GM18951 (cell line): ENCODE data around the gene ERG.

ENCODE experiments used
- POLR2A ChIP-seq: IDR thresholded peaks from 4 replicates; pipeline ENCODE4 v1.6.1; 2011; ENCODE audit warnings: mild to moderate bottlenecking; ENCODE audit not compliant: insufficient read length, insufficient read depth; ENCODE audit errors: extremely low read depth
- in situ Hi-C: fragments of 300-500 bp; cut with MboI; formaldehyde crosslinking; loops from one replicate; pipeline ENCODE4 v1.12.0; 2022; ENCODE audit warnings: low sequenced_read_pairs, mixed read lengths, inconsistent platforms; ENCODE audit not compliant: unreplicated experiment

Gene ERG

DNA sequence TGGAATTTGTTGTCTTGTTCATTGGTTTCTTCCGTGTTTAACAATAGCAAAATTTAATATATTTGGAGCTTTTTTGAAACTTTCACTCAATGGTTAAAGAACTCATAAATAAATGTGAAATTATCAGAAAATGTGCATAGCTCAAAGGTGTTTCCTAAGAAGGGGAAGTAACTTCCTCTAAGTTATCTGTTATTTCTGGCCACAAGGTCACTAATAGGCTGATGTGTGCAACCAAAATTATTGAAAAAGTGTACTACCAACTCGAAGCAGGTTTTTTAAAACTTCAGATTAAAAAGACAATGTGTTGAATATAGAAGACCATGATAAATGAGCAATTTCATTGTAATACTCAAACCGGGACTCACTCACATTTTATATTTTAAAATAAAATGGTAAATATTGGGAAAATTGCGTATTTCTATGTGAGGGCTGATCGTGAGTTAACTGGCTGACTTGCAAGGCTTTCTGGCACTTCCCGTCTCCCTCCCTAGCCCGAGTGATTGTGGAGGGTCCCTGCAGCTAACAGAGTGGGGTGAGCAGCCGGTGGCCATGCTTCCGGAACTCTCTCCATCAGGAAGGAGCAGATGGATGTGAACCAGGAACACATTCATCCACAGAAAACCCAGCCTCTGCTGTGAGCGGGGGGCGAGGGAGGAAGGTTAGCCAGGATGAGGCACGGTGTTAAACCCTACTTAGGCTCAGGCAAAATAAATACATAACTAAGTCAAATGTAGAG, 96.9 kb downstream of the ERG start:
- in situ Hi-C loops: no loop called here
- no peak for TF ChIP-seq POLR2A

- no peak for TF ChIP-seq POLR2A
- in situ Hi-C loops: no loop called here
Measured at GRCh38 chr21:38400195-38400919, 97.9 kb downstream of the ERG start.

- no peak for TF ChIP-seq POLR2A
- in situ Hi-C loops: no loop called here
Measured at GRCh38 chr21:38399103-38399502, 99.2 kb downstream of the ERG start.

DNA sequence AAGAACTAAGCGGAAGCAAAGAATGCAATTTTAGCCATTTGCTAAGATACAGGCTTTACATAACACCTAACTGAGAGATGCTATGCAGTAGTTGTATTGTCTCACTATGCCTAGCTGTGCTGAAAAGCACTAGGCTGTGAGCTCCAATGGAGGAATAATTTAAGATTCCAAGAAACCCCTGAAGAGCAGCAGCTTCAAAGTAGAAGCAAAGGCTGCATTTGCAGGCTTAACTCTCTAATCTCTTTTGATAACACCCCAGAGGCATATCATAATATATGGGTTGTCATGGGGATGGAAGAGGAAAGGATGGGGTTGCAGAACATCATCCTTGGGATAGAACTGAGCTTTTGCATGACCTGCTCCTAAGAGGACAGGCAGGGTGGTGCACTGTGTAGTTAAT, 102.0 kb downstream of the ERG start:
- TF ChIP-seq POLR2A: no peak
- in situ Hi-C loops: no loop called here

DNA sequence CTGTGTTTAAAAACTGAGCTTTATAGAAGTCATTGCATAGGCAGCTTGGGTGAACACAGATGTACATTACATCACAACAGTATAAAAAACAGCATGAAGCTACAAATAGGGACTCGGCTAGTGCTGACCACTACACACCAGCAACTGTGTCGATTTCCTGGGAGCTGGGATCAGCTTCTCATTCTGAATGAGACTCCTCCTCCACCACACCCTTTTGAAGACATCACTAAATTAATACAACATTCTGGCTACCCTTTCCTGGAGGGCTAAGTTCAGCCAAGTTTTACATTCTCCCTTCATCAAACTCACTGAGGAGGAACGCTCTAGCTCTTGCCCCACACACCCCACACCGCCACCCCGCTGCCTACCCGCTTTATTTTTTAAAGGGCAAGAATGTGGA, 102.7 kb downstream of the ERG start:
- in situ Hi-C loops: no loop called here
- no peak for TF ChIP-seq POLR2A

DNA sequence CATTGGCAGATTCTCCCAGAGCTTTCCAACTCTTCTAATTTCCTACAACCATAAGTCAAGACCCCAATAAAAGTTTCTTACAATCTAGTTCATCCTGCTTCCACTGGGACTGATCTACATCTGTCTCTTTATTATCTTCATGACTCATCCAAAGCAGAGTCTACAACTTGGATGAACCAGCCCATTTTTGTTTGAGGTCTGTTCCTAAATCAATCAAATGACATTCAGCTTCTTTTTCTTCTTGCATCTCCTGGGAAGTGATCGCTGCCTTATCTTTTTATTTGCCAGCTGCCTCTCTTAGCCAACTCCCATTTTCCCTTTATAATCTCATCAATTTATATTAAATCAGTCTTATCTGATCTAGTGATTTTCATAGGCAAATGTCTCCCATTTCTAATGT, 105.6 kb downstream of the ERG start:
- in situ Hi-C loops: no loop called here

GRCh38 chr21:38389896-38390295, 108.4 kb downstream of the ERG start:
- TF ChIP-seq POLR2A: no peak
- in situ Hi-C loops: no loop called here

More for the DNA sequence above, 105.6 kb downstream of the ERG start:
- TF ChIP-seq POLR2A: no peak

DNA sequence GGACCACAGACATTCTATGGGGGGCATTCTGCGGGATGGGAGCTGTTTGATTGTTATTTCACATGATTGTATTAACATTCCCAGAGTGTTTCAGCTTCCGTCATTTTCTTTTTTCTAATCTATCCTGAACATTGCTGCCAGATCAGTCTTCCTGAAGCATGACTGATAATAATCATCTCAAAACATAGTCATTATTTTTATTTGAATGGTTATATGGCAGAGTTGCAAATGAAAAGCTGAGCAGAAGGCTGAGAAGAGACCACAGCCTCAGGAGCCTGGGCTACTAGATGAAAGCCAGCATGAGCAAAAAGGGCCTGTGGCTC, 109.0 kb downstream of the ERG start:
- in situ Hi-C loops: no loop called here
- TF ChIP-seq POLR2A: no peak

DNA sequence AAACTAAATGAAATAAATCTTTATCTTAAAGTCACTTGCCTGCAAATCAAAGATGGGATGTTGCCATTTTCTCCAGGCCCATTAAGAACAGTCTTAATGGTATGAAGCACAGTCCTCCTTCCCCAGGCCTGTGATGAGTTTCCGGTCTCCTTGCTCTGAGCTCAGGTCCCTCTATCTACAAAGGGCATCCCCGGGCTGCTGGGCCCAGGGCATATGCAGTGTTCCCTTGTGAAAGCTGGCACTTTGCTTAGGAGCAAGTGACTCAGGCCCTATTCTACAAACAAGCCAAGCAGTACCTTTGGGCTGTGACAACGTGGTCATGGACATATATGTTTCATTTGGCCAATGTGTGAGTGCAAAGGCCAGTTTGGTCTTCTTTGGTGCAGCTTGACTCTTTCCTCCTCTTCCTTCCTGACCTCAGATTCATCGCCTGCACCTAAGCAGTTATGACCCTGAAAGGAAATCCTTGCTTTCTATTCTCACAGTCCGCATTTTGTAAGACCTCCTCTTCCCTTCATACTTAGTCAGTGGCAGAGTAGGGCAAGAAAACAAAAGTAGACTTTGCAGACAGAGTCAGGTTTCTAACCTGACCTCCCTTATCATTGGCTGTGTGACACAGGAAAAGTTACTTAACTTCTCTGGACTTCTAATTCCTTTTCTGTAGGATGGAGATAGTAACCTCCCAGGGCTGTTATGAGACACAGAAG, 109.5 kb downstream of the ERG start:
- TF ChIP-seq POLR2A: no peak
- in situ Hi-C loops: no loop called here

DNA sequence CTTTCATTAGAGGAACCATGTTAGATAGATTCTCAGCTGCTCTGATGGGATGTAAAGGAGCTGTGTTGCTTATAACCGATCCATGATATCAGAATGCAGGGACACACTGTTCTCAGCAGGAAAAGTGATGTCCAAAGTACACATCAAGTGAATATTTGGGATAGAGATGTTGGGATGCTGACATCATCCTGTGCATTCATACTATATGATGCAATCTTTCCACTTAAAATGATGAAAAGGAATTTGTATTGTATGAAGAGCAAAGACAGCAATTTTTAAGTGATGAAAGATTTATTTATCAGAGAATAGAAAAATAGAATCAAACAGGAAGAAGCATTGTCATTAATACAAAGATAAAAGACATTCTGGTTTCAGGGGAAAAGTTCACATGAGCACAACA, 110.1 kb downstream of the ERG start:
- in situ Hi-C loops: no loop called here
- no peak for TF ChIP-seq POLR2A

DNA sequence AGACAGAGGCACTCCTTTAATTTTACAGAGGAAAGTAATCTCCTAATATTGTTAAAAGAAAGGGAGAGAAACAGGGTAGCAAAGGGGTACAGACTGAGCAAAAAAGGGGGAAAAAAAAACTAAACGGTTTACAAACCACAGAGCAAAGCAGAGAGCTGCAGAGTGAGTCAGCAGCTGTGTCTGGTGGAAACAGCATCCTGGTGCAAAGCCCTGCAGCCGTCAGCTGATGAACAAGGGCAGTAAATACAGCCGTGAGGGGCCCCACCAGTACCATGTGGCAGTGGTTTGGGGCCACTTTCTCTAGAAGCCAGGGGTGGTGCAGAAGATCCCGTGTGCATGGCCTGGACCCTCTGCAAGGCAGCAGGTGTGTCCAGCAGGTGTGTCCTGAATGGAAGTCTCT, 111.3 kb downstream of the ERG start:
- in situ Hi-C loops: no loop called here
- TF ChIP-seq POLR2A: no peak

GRCh38 chr21:38385427-38386175, 112.7 kb downstream of the ERG start:
- in situ Hi-C loops: no loop called here
- no peak for TF ChIP-seq POLR2A
